A549 (cell line): Measurements from ENCODE around the gene SCYGR1. TPM values are rescaled to one million over a fixed set of nuclear protein-coding genes. Genes with fewer than 3 reads are reported as not detected.

Experiments used
- ATAC-seq, 2 experiments: fragments of 200-7000 bp in 1 of 2; fragments of >200 bp in 1 of 2; cut with Nextera tagmentation in 1 of 2; cut with Tn5 transposase in 1 of 2; 3 replicates each; pipeline versions ENCODE4 v1.8.0 to v1.9.1; 2018 to 2020; ENCODE audit warnings: mild to moderate bottlenecking in 1 of 2, moderate library complexity in 1 of 2
- CTCF ChIA-PET: fragments of 300-600 bp; sonication (Branson Sonifier 250); formaldehyde crosslinking; extraction: SDS; loops from one replicate; lab custom pipeline; 2021; ENCODE audit warnings: antibody characterized with exemption, inconsistent platforms; lab: Yijun Ruan, JAX
- POLR2A ChIA-PET: fragments of 350-600 bp; formaldehyde crosslinking; extraction: SDS; loops from one replicate; lab custom pipeline; 2021; ENCODE audit warnings: antibody characterized with exemption, inconsistent platforms; lab: Yijun Ruan, JAX
- DNase-seq, 2 experiments: peaks; one replicate each; pipeline versions ENCODE4 v3.0.0 to v3.0.0-alpha.2; 2011 to 2016; ENCODE audit warnings: low read depth in 1 of 2, low spot score in 1 of 2
- FAIRE-seq: peaks from 2 replicates; lab custom pipeline; 2011; peaks lifted over from hg19 to GRCh38; lab: Jason Lieb, UNC
- H3K27ac ChIP-seq, 2 experiments: fragments of >200 bp; sonication (Bioruptor Twin); formaldehyde crosslinking; 3 replicates each; pipeline ENCODE4 v1.5.1; 2016 to 2017
- H3K4me1 ChIP-seq: fragments of >200 bp; sonication (Bioruptor Twin); formaldehyde crosslinking; 3 replicates; pipeline ENCODE4 v1.6.1; 2016
- H3K4me2 ChIP-seq: fragments of >200 bp; sonication (Bioruptor Twin); formaldehyde crosslinking; 3 replicates; pipeline ENCODE4 v1.6.1; 2016
- H3K4me3 ChIP-seq: fragments of >200 bp; sonication (Bioruptor Twin); formaldehyde crosslinking; 3 replicates; pipeline ENCODE4 v1.5.1; 2016
- H3K9me3 ChIP-seq: fragments of >200 bp; sonication (Bioruptor Twin); formaldehyde crosslinking; 3 replicates; pipeline ENCODE4 v1.6.1; 2016
- CBX2 ChIP-seq: fragments of 200-600 bp; sonication (generic); IDR thresholded peaks from 2 replicates; pipeline ENCODE4 v1.6.1; 2016; ENCODE audit warnings: low read depth, mild to moderate bottlenecking, borderline replicate concordance
- CBX8 ChIP-seq: fragments of 200-600 bp; sonication (generic); IDR thresholded peaks from 2 replicates; pipeline ENCODE4 v1.6.1; 2016
- CHD4 ChIP-seq: fragments of 200-600 bp; sonication (generic); IDR thresholded peaks from 2 replicates; pipeline ENCODE4 v1.6.1; 2016; ENCODE audit warnings: antibody characterized with exemption, mild to moderate bottlenecking, borderline replicate concordance
- E2F6 ChIP-seq: IDR thresholded peaks from 2 replicates; pipeline ENCODE4 v1.6.1; 2012; ENCODE audit warnings: low read depth, borderline replicate concordance
- EHF ChIP-seq: fragments of 250-450 bp; sonication (Bioruptor Pico); IDR thresholded peaks from 2 replicates; pipeline ENCODE4 v1.5.0; 2020; ENCODE audit warnings: mild to moderate bottlenecking
- EHMT2 ChIP-seq: fragments of 200-600 bp; sonication (generic); IDR thresholded peaks from 2 replicates; pipeline ENCODE4 v1.6.1; 2016; ENCODE audit warnings: antibody characterized with exemption, low read depth, mild to moderate bottlenecking, moderate library complexity
- EP300 ChIP-seq, 2 experiments: fragments of >200 bp; sonication (Bioruptor Twin); formaldehyde crosslinking; IDR thresholded peaks; 2 replicates in 1 of 2; 3 replicates in 1 of 2; pipeline ENCODE4 v1.6.1; 2016 to 2017
- FOSL2 ChIP-seq, 2 experiments: fragments of 450-650 bp in 1 of 2; fragments of >200 bp in 1 of 2; sonication (Bioruptor Twin) in 1 of 2; formaldehyde crosslinking; IDR thresholded peaks; 2 replicates each; pipeline versions ENCODE4 v1.5.0 to v1.6.1; 2016 to 2020; ENCODE audit warnings: mild to moderate bottlenecking in 1 of 2, moderate library complexity in 1 of 2
- FOXS1 ChIP-seq: fragments of 250-450 bp; sonication (Bioruptor Pico); IDR thresholded peaks from 2 replicates; pipeline ENCODE4 v1.5.0; 2020; ENCODE audit warnings: mild to moderate bottlenecking, moderate library complexity
- HDAC2 ChIP-seq: fragments of 200-600 bp; sonication (generic); IDR thresholded peaks from 2 replicates; pipeline ENCODE4 v1.6.1; 2016
- HES2 ChIP-seq: fragments of >200 bp; sonication (Bioruptor Twin); formaldehyde crosslinking; IDR thresholded peaks from 2 replicates; pipeline ENCODE4 v1.6.1; 2016
- HEYL ChIP-seq: fragments of 250-450 bp; sonication (Bioruptor Pico); IDR thresholded peaks from 2 replicates; pipeline ENCODE4 v1.8.0; 2021; ENCODE audit warnings: mild to moderate bottlenecking, moderate library complexity
- HOXA7 ChIP-seq: fragments of 250-450 bp; sonication (Bioruptor Pico); IDR thresholded peaks from 2 replicates; pipeline ENCODE4 v1.5.0; 2020; ENCODE audit warnings: mild to moderate bottlenecking, moderate library complexity
- HOXB13 ChIP-seq: fragments of 250-450 bp; sonication (Bioruptor Pico); IDR thresholded peaks from 2 replicates; pipeline ENCODE4 v1.5.0; 2020; ENCODE audit warnings: low read depth, mild to moderate bottlenecking, moderate library complexity
- HOXB5 ChIP-seq: fragments of 250-450 bp; sonication (Bioruptor Pico); IDR thresholded peaks from 2 replicates; pipeline ENCODE4 v1.5.0; 2020; ENCODE audit warnings: mild to moderate bottlenecking, moderate library complexity
- JUNB ChIP-seq: fragments of >200 bp; sonication (Bioruptor Twin); formaldehyde crosslinking; IDR thresholded peaks from 2 replicates; pipeline ENCODE4 v1.6.1; 2016
- MAZ ChIP-seq: fragments of 150-350 bp; IDR thresholded peaks from 2 replicates; pipeline ENCODE4 v1.6.1; 2014; ENCODE audit warnings: antibody characterized with exemption, low read depth, low read length, borderline replicate concordance
- NPAS2 ChIP-seq: fragments of 250-450 bp; sonication (Bioruptor Pico); IDR thresholded peaks from 2 replicates; pipeline ENCODE4 v1.8.0; 2022; ENCODE audit warnings: mild to moderate bottlenecking, moderate library complexity, borderline replicate concordance
- NR3C1 ChIP-seq: fragments of >200 bp; sonication (Bioruptor Twin); formaldehyde crosslinking; IDR thresholded peaks from 3 replicates; pipeline ENCODE4 v1.6.1; 2017
- RAD21 ChIP-seq, 2 experiments: fragments of >200 bp in 1 of 2; sonication (Bioruptor Twin) in 1 of 2; formaldehyde crosslinking in 1 of 2; IDR thresholded peaks in 1 of 2; conservative IDR thresholded peaks in 1 of 2; 2 replicates in 1 of 2; 3 replicates in 1 of 2; pipeline ENCODE4 v1.6.1; 2012 to 2018; ENCODE audit warnings: inconsistent platforms in 1 of 2
- RARB ChIP-seq: fragments of 250-450 bp; sonication (Bioruptor Pico); IDR thresholded peaks from 2 replicates; pipeline ENCODE4 v1.8.0; 2021; ENCODE audit warnings: mild to moderate bottlenecking, moderate library complexity
- TFCP2L1 ChIP-seq: fragments of 250-450 bp; sonication (Bioruptor Pico); IDR thresholded peaks from 2 replicates; pipeline ENCODE4 v1.5.0; 2021; ENCODE audit warnings: mild to moderate bottlenecking
- TP53 ChIP-seq: fragments of 250-450 bp; sonication (Bioruptor Pico); IDR thresholded peaks from 2 replicates; pipeline ENCODE4 v1.5.0; 2021; ENCODE audit warnings: mild to moderate bottlenecking, moderate library complexity
- ZC3H11A ChIP-seq: fragments of 450-650 bp; IDR thresholded peaks from 2 replicates; pipeline ENCODE4 v1.6.1; 2014; ENCODE audit warnings: antibody characterized with exemption, mild to moderate bottlenecking
- ZNF302 ChIP-seq: fragments of 250-450 bp; sonication (Bioruptor Pico); IDR thresholded peaks from 2 replicates; pipeline ENCODE4 v1.9.0; 2021; ENCODE audit warnings: inconsistent platforms, mild to moderate bottlenecking, moderate library complexity
- ZSCAN20 ChIP-seq: fragments of 250-450 bp; sonication (Bioruptor Pico); IDR thresholded peaks from 2 replicates; pipeline ENCODE4 v1.8.0; 2022; ENCODE audit warnings: mild to moderate bottlenecking, moderate library complexity
- WGBS: methylation state at CpG from one replicate; pipeline ENCODE4 v1.1.6; 2017; ENCODE audit errors: missing lambda C conversion rate; 5-methylcytosine and 5-hydroxymethylcytosine counted together
- polyA plus RNA-seq, 4 experiments: library from polyadenylated mRNA; depleted of rRNA in 3 of 4; stranded (reverse); fragments of >200 nt; fragmentation: RNase III in 1 of 4; extraction: RNeasy Plus Mini Kit Qiagen cat#74134 plus additional on column Dnase treatment in 1 of 4; gene quantifications; 2 replicates in 3 of 4; 3 replicates in 1 of 4; pipeline ENCODE4 v1.2.3, GENCODE V29; 2011 to 2017
- TF ChIP-seq, protein P1 (sequence below): fragments of 250-450 bp; sonication (Bioruptor Pico); IDR thresholded peaks from 2 replicates; pipeline ENCODE4 v1.5.0; 2020; ENCODE audit warnings: low read depth, mild to moderate bottlenecking, moderate library complexity
- TF ChIP-seq, protein P2 (sequence below): IDR thresholded peaks from 2 replicates; pipeline ENCODE4 v1.6.1; 2012
- TF ChIP-seq, protein P3 (sequence below): fragments of 450-650 bp; IDR thresholded peaks from 2 replicates; pipeline ENCODE4 v1.6.1; 2014; ENCODE audit warnings: antibody characterized with exemption
- TF ChIP-seq, protein P4 (sequence below): fragments of 150-350 bp; IDR thresholded peaks from 2 replicates; pipeline ENCODE4 v1.6.1; 2014; ENCODE audit warnings: low read depth, mild to moderate bottlenecking, low read length
- TF ChIP-seq, protein P5 (sequence below): IDR thresholded peaks from 2 replicates; pipeline ENCODE4 v1.6.1; 2012

Gene SCYGR1
- polyA plus RNA-seq, 2 of the 4 experiments (the other 2 are of a cell fraction) = not detected

DNA sequence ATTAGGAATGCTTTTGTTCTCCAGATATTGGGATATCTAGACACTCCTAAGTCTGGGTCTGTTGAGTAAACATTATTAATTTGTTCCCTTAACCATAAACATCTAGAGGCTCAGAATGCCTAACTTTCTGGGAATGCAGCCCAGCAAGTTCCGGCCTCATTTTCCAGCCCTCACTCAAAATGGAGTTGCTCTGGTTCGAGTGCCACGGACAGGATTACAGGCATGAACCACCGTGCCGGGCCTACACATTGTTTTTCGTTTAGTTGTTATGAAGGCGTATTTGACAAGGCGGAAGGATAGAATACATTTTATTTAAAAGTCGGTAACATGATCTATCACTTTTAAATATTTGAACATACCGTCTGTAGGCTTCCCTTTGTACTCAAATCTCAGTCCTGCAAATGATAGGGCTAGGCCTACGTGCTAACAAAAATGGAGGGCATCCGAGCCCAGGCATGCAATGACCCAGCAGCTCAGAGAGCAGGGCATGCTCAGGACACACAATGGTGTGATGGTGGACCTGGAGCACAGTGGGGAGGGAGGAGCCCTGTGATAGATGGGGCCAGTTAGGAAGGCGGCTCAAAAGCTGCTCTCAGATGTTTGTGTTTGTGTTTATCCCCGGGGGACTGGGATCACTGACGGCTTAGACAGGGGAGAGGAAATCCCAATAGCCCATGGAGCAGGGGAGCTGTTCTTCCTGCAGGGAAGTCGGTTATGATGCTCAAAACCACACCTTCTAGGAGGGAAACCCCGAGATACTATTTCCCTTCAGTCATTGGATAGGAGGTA lies 2.9 kb upstream of the SCYGR1 start:
- DNase-seq (no peak), FAIRE-seq (no peak), ATAC-seq (no peak)
- ChIA-PET CTCF (interaction anchor here (1.2 to 8.4 kb wide), 2 partner anchors 16 to 78 kb away, joined by 3 to 52 read pairs; no protein-coding TSS in a partner anchor), POLR2A (no interaction called here)
- H3K4me3 ChIP-seq = no peak overlapping the region
- H3K9me3 ChIP-seq = 0 out of 3 replicates have a peak, but pooled peaks cover 7% of the 10 kb centered on the region
- H3K27ac ChIP-seq = peak overlapping the region; percentile 88 to 99
- TF ChIP-seq HOXA7 (CRISPR knock-in tag) (peak; percentile 95), HES2 (no peak), JUNB (no peak), EP300 (IDR thresholded peaks at IDR 0.05) (no peak), HDAC2 (no peak), ZNF302 (CRISPR knock-in tag) (peak; percentile 94), ZSCAN20 (peak; percentile 99), NR3C1 (no peak), HEYL (peak; percentile 99), HOXB13 (CRISPR knock-in tag) (peak; percentile 99), RARB (CRISPR knock-in tag) (peak; percentile 87), FOXS1 (peak; percentile 95), HOXB5 (peak; percentile 98), FOSL2 (IDR thresholded peaks at IDR 0.05) (no peak), FOSL2 (CRISPR knock-in tag; IDR thresholded peaks at IDR 0.05) (peak; percentile 40; the same call in 1 of the 2 replicates), EHMT2 (no peak), EHF (CRISPR knock-in tag) (peak; percentile 99), TFCP2L1 (CRISPR knock-in tag) (peak; percentile 42; the same call in 1 of the 2 replicates), CBX2 (no peak), NPAS2 (peak; percentile 79; the same call in 1 of the 2 replicates), CHD4 (no peak), CBX8 (no peak), TP53 (CRISPR knock-in tag) (peak; percentile 68; the same call in 1 of the 2 replicates)
- TF ChIP-seq, protein P1, sequence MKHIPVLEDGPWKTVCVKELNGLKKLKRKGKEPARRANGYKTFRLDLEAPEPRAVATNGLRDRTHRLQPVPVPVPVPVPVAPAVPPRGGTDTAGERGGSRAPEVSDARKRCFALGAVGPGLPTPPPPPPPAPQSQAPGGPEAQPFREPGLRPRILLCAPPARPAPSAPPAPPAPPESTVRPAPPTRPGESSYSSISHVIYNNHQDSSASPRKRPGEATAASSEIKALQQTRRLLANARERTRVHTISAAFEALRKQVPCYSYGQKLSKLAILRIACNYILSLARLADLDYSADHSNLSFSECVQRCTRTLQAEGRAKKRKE (CRISPR knock-in tag) = peak; percentile 98
- TF ChIP-seq, protein P2, sequence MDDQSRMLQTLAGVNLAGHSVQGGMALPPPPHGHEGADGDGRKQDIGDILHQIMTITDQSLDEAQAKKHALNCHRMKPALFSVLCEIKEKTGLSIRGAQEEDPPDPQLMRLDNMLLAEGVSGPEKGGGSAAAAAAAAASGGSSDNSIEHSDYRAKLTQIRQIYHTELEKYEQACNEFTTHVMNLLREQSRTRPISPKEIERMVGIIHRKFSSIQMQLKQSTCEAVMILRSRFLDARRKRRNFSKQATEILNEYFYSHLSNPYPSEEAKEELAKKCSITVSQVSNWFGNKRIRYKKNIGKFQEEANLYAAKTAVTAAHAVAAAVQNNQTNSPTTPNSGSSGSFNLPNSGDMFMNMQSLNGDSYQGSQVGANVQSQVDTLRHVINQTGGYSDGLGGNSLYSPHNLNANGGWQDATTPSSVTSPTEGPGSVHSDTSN = no peak
- TF ChIP-seq, protein P3, sequence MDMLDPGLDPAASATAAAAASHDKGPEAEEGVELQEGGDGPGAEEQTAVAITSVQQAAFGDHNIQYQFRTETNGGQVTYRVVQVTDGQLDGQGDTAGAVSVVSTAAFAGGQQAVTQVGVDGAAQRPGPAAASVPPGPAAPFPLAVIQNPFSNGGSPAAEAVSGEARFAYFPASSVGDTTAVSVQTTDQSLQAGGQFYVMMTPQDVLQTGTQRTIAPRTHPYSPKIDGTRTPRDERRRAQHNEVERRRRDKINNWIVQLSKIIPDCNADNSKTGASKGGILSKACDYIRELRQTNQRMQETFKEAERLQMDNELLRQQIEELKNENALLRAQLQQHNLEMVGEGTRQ = no peak
- H3K4me2 ChIP-seq = no peak overlapping the region
- WGBS = 92% methylated on average over 17 of the region's 17 CpGs
- H3K4me1 ChIP-seq = peaks cover 76% of the 10 kb centered on the region

- peaks cover 79% of the 10 kb centered on the region for H3K4me1 ChIP-seq
- DNase-seq (no peak), ATAC-seq (no peak), FAIRE-seq (no peak)
- no peak overlapping the region for H3K4me3 ChIP-seq
- H3K9me3 ChIP-seq = 0 out of 3 replicates have a peak, but pooled peaks cover 7% of the 10 kb centered on the region
- POLR2A ChIA-PET = no interaction called here
- whole genome bisulfite sequencing = 90% methylated on average over 7 of the region's 7 CpGs
- peak overlapping the region; percentile 88 to 99 for H3K27ac ChIP-seq
- peak overlapping the region; percentile 64 for H3K4me2 ChIP-seq
- TF ChIP-seq E2F6 (no peak), MAZ (no peak), TFCP2L1 (CRISPR knock-in tag) (no peak), HEYL (no peak), HOXB13 (CRISPR knock-in tag) (no peak), TP53 (CRISPR knock-in tag) (no peak), ZC3H11A (no peak), RAD21 (conservative IDR thresholded peaks at IDR 0.05 in 1 of 2, IDR thresholded peaks at IDR 0.05 in 1 of 2) (no peak), CBX2 (no peak), CBX8 (no peak)
- TF ChIP-seq, protein P4, sequence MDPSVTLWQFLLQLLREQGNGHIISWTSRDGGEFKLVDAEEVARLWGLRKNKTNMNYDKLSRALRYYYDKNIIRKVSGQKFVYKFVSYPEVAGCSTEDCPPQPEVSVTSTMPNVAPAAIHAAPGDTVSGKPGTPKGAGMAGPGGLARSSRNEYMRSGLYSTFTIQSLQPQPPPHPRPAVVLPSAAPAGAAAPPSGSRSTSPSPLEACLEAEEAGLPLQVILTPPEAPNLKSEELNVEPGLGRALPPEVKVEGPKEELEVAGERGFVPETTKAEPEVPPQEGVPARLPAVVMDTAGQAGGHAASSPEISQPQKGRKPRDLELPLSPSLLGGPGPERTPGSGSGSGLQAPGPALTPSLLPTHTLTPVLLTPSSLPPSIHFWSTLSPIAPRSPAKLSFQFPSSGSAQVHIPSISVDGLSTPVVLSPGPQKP = no peak
- TF ChIP-seq, protein P5, sequence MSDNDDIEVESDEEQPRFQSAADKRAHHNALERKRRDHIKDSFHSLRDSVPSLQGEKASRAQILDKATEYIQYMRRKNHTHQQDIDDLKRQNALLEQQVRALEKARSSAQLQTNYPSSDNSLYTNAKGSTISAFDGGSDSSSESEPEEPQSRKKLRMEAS = no peak
- TF ChIP-seq, all 56 proteins: peak for 0
- CTCF ChIA-PET = interaction anchor here (1.2 to 1.3 kb wide), 2 partner anchors 16 to 79 kb away, joined by 3 to 4 read pairs; no protein-coding TSS in a partner anchor
These were observed 1.9 kb upstream of the SCYGR1 start for GRCh38 chr2:227389661-227390060.
